Tibial nerve (tissue), 4 donors: ENCODE measurements around the gene KCNH8. TPM values are rescaled to one million over a fixed set of nuclear protein-coding genes. Genes with fewer than 3 reads are reported as not detected.

ENCODE experiments used
- DNase-seq, 2 donors: peaks; one replicate each; pipeline ENCODE4 v3.0.0-alpha.2; 2019; ENCODE audit warnings: low spot score in 2 of 2
- H3K27ac ChIP-seq, 4 donors: fragments of 200-600 bp; sonication (generic) in 3 of 4; one replicate each; pipeline ENCODE4 v1.5.1; 2017 to 2019; ENCODE audit warnings: mild to moderate bottlenecking in 1 of 4
- H3K27me3 ChIP-seq, 2 donors: fragments of 200-600 bp; sonication (generic) in 1 of 2; one replicate each; pipeline versions ENCODE4 v1.5.1 to v1.6.0; 2017 to 2019
- H3K36me3 ChIP-seq, 3 donors: fragments of 200-600 bp; sonication (generic); one replicate each; pipeline ENCODE4 v1.5.1; 2018 to 2019
- H3K4me1 ChIP-seq, 4 donors: fragments of 200-600 bp; sonication (generic) in 3 of 4; one replicate each; pipeline ENCODE4 v1.5.1; 2017 to 2019
- H3K4me3 ChIP-seq, 4 donors: fragments of 200-600 bp; sonication (generic) in 3 of 4; one replicate each; pipeline ENCODE4 v1.5.1; 2017 to 2019; ENCODE audit warnings: mild to moderate bottlenecking in 1 of 4, moderate library complexity in 1 of 4
- H3K9me3 ChIP-seq, 4 donors: fragments of 200-600 bp; sonication (generic) in 3 of 4; one replicate each; pipeline ENCODE4 v1.5.1; 2017 to 2019
- CTCF ChIP-seq, 5 experiments: fragments of 200-600 bp in 3 of 5; fragments of 450-650 bp in 2 of 5; sonication (generic) in 3 of 5; IDR thresholded peaks; one replicate each; pipeline ENCODE4 v1.5.1; 2016 to 2019; ENCODE audit warnings: antibody characterized with exemption in 5 of 5, mild to moderate bottlenecking in 3 of 5, moderate library complexity in 2 of 5
- EP300 ChIP-seq, 2 donors: sonication (generic); formaldehyde crosslinking; IDR thresholded peaks; one replicate each; pipeline ENCODE4 v1.6.1; 2017; ENCODE audit warnings: antibody characterized with exemption in 2 of 2, mild to moderate bottlenecking in 1 of 2
- POLR2A ChIP-seq, 2 donors: fragments of 450-650 bp; IDR thresholded peaks; one replicate each; pipeline ENCODE4 v1.6.1; 2017; ENCODE audit warnings: antibody characterized with exemption in 2 of 2, mild to moderate bottlenecking in 2 of 2, moderate library complexity in 2 of 2
- WGBS, 2 donors: methylation state at CpG; one replicate each; pipeline ENCODE4 v1.1.5; 2018; 5-methylcytosine and 5-hydroxymethylcytosine counted together
- total RNA-seq, 4 donors: library from RNA; depleted of rRNA; stranded (reverse); fragments of >200 nt; gene quantifications; one replicate each; pipeline ENCODE4 v1.1.0, GENCODE V29; 2016

The KCNH8 gene
- total RNA-seq, 4 donors from 2014 or later = 0.22 to 0.98 (median 0.51) TPM

- Histone ChIP-seq H3K27me3 (no peaks in the 10 kb centered on the region), H3K4me1 (peaks cover 0 to 12% (median 0%) of the 10 kb centered on the region in 4 donors), H3K9me3 (no peaks in the 10 kb centered on the region), H3K4me3 (no peak overlapping the region), H3K27ac (no peak overlapping the region), H3K36me3 (no peaks in the 10 kb centered on the region)
- WGBS, 2 donors = 61 to 66% methylated on average over 7 of the region's 7 CpGs
- no peak for TF ChIP-seq EP300 (IDR thresholded peaks at IDR 0.05)
- no peak for TF ChIP-seq CTCF (IDR thresholded peaks at IDR 0.05)
- no peak for DNase-seq
These were observed 199.4 kb downstream of the KCNH8 start for GRCh38 chr3:19347671-19348070.

- Histone ChIP-seq H3K4me1 (peaks cover 0 to 12% (median 0%) of the 10 kb centered on the region in 4 donors), H3K27ac (no peak overlapping the region), H3K4me3 (no peak overlapping the region), H3K36me3 (no peaks in the 10 kb centered on the region), H3K9me3 (no peaks in the 10 kb centered on the region), H3K27me3 (no peaks in the 10 kb centered on the region)
- no peak for TF ChIP-seq POLR2A (IDR thresholded peaks at IDR 0.05)
- TF ChIP-seq CTCF (IDR thresholded peaks at IDR 0.05) = no peak
- TF ChIP-seq EP300 (IDR thresholded peaks at IDR 0.05) = no peak
- no peak for DNase-seq
- WGBS, 2 donors = 61 to 65% methylated on average over 2 of the region's 2 CpGs
These were observed 200.2 kb downstream of the KCNH8 start for GRCh38 chr3:19348500-19348899.

GRCh38 chr3:19348941-19349564, 200.7 kb downstream of the KCNH8 start:
- H3K9me3 ChIP-seq = peaks cover 0 to 4% (median 1%) of the 10 kb centered on the region in 4 donors
- no peak for TF ChIP-seq POLR2A (IDR thresholded peaks at IDR 0.05)
- TF ChIP-seq CTCF (IDR thresholded peaks at IDR 0.05) = peak in 4 of 5 experiments; percentile 11 to 54 (median 44)
- TF ChIP-seq EP300 (IDR thresholded peaks at IDR 0.05) = no peak
- H3K36me3 ChIP-seq = no peaks in the 10 kb centered on the region
- DNase-seq = no peak
- WGBS, 2 donors = 22 to 25% methylated on average over 5 of the region's 5 CpGs
- H3K4me1 ChIP-seq = peaks cover 0 to 12% (median 0%) of the 10 kb centered on the region in 4 donors
- H3K27me3 ChIP-seq = no peaks in the 10 kb centered on the region
- no peak overlapping the region for H3K27ac ChIP-seq
- H3K4me3 ChIP-seq = no peak overlapping the region

GRCh38 chr3:19357947-19358346, 209.6 kb downstream of the KCNH8 start:
- Histone ChIP-seq H3K4me1 (no peaks in the 10 kb centered on the region), H3K4me3 (no peak overlapping the region), H3K9me3 (peaks cover 0 to 5% (median 1%) of the 10 kb centered on the region in 4 donors), H3K36me3 (no peaks in the 10 kb centered on the region), H3K27me3 (no peaks in the 10 kb centered on the region), H3K27ac (no peak overlapping the region)
- DNase-seq = no peak
- TF ChIP-seq POLR2A (IDR thresholded peaks at IDR 0.05) = no peak
- no peak for TF ChIP-seq EP300 (IDR thresholded peaks at IDR 0.05)
- TF ChIP-seq CTCF (IDR thresholded peaks at IDR 0.05) = no peak
- WGBS, 2 donors = 81 to 94% methylated on average over 1 of the region's 1 CpG

- Histone ChIP-seq H3K27ac (no peak overlapping the region), H3K4me3 (no peak overlapping the region), H3K4me1 (peaks cover 0 to 5% (median 0%) of the 10 kb centered on the region in 4 donors), H3K9me3 (no peaks in the 10 kb centered on the region), H3K36me3 (no peaks in the 10 kb centered on the region), H3K27me3 (no peaks in the 10 kb centered on the region)
- no peak for DNase-seq
- TF ChIP-seq POLR2A (IDR thresholded peaks at IDR 0.05) (no peak), CTCF (IDR thresholded peaks at IDR 0.05) (no peak), EP300 (IDR thresholded peaks at IDR 0.05) (no peak)
- WGBS, 2 donors = 47 to 97% methylated on average over 1 of the region's 1 CpG
These were observed 214.8 kb downstream of the KCNH8 start for GRCh38 chr3:19363071-19363470.
